Keratinocyte (primary cell): ENCODE results near the gene CMTR1.

Source experiments
- EZH2 ChIP-seq: IDR thresholded peaks from one replicate; pipeline ENCODE4 v1.6.1; 2012; ENCODE audit warnings: inconsistent platforms, mild to moderate bottlenecking, low read length, moderate library complexity
- TF ChIP-seq, protein P1 (sequence below), 3 experiments: IDR thresholded peaks in 1 of 3; conservative IDR thresholded peaks in 1 of 3; optimal IDR thresholded peaks in 1 of 3; 2 replicates in 2 of 3; 3 replicates in 1 of 3; pipeline versions ENCODE3 to v1.5.1; 2011; ENCODE audit warnings: low read length in 3 of 3, mild to moderate bottlenecking in 3 of 3, moderate library complexity in 2 of 3, control low read depth in 1 of 3, inconsistent platforms in 1 of 3; ENCODE audit not compliant: insufficient read depth in 2 of 3; ENCODE audit errors: extremely low read depth in 1 of 3

DNA sequence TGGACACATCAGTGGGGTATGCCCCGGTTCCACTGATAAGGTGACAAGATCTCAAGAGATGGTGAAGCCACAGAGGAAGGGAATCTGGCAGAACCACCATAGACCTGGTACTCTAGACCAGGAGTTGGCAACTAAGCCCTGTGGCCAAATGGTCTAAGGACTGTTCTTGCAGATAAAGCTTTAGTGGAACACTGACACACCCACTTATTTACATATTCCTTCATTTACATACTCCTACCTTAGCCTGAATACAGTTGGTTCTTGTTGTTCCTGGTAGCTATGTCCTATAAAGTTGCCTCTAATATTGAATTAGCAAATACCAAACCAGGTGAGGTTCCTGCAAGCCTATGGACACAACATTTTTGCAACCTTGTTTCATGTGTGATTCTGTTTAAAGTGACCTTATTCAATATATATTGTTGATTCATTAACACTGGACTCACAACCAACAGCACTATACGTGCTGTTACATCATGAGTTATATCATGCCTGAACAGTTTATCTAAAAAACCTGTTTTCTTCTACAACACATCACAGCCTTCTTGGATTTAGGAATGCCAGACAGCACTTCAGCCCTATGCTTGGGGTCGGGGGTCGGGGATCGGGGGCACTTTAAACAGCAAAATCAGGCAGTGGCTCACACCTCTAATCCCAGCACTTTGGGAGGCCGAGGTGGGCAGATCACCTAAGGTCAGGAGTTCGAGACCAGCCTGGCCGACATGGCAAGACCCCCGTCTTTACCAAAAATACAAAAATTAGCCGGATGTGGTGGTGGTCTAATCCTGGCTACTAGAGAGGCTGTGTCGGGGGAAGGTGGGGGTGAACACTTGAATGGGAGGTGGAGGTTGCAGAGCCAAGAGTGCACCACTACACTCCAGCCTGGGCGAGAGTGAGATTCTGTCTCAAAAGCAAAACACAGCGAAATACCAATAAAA lies 64.2 kb downstream of the CMTR1 start:
- TF ChIP-seq, protein P1, sequence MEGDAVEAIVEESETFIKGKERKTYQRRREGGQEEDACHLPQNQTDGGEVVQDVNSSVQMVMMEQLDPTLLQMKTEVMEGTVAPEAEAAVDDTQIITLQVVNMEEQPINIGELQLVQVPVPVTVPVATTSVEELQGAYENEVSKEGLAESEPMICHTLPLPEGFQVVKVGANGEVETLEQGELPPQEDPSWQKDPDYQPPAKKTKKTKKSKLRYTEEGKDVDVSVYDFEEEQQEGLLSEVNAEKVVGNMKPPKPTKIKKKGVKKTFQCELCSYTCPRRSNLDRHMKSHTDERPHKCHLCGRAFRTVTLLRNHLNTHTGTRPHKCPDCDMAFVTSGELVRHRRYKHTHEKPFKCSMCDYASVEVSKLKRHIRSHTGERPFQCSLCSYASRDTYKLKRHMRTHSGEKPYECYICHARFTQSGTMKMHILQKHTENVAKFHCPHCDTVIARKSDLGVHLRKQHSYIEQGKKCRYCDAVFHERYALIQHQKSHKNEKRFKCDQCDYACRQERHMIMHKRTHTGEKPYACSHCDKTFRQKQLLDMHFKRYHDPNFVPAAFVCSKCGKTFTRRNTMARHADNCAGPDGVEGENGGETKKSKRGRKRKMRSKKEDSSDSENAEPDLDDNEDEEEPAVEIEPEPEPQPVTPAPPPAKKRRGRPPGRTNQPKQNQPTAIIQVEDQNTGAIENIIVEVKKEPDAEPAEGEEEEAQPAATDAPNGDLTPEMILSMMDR (optimal IDR thresholded peaks at IDR 0.05 in 1 of 3, IDR thresholded peaks at IDR 0.05 in 1 of 3, conservative IDR thresholded peaks at IDR 0.05 in 1 of 3; ENCODE audit: extremely low read depth in 1 of 3, insufficient read depth in 2 of 3, low read length in 3 of 3), result no peak
- TF ChIP-seq EZH2, result no peak
